ENCODE results near the gene PTPRJ. TPM values are rescaled to one million over a fixed set of nuclear protein-coding genes. Genes with fewer than 3 reads are reported as not detected.
A peak's percentile ranks its signal among the peaks of the same experiment; 100 is the strongest.

The PTPRJ gene
- total and polyA plus RNA-seq, 2 of the 13 experiments (the other 11 are each of a cell fraction or from before 2014, with no cell fraction given), result 1.0 to 1.2 TPM

DNA sequence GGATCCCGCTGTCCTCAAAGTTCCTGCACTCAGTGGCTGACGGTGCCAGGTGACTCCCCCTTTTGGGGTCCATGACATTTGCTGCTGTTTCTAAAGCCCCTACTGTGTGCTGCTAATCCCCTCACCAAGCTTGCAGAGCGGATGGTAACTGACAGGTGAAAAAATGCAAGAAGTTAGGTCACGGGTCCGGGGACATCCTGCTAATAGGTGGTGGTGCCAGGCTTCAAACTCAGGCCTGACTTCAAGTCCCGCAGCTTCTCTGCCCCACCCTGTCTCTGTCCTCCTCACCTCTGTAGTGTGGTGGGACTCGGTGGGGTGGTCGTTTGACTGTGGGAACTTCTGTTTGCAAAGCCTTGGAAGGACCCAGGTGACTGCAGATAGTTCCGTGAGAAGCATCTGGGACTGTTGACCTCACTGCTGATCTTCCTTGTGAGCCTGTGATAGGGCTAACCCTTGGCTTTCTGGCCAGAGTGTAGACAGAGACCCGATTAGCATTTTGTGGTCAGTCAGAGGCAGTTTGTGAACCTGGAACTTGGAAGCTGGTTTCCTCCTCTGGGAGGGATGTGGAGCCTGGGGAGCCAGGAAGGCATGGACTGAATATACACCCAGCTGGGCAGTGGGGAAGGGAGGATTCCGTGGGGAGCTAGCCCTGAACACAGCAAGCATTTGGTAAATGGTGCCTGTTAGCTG, 120.8 kb downstream of the PTPRJ start (continued):
- TF ChIP-seq ISL2 (CRISPR knock-in tag; IDR thresholded peaks at IDR 0.05) (no peak), KDM5A (IDR thresholded peaks at IDR 0.05; ENCODE audit: borderline replicate concordance, low read length) (no peak), ZNF883 (CRISPR knock-in tag; IDR thresholded peaks at IDR 0.05; ENCODE audit: not compliant biosample characterization) (no peak), SYNCRIP (IDR thresholded peaks at IDR 0.05; ENCODE audit: insufficient read depth, low read depth, low read length) (no peak), ZNF816 (CRISPR knock-in tag; IDR thresholded peaks at IDR 0.05; ENCODE audit: borderline replicate concordance) (no peak), PHF5A (CRISPR knock-in tag; IDR thresholded peaks at IDR 0.05; ENCODE audit: low read depth, unreplicated experiment) (no peak), CBX2 (IDR thresholded peaks at IDR 0.05; ENCODE audit: low read depth, low read length) (no peak), CBX2 (CRISPR knock-in tag; IDR thresholded peaks at IDR 0.05; ENCODE audit: low read depth) (no peak), PTBP1 (IDR thresholded peaks at IDR 0.05; ENCODE audit: low read depth, low read length, poor library complexity, severe bottlenecking) (no peak), ZNF605 (CRISPR knock-in tag; IDR thresholded peaks at IDR 0.05) (peak; percentile 34; the same call in 1 of the 2 replicates), ZNF891 (CRISPR knock-in tag; IDR thresholded peaks at IDR 0.05) (no peak), TBL1XR1 (IDR thresholded peaks at IDR 0.05; ENCODE audit: borderline replicate concordance, low read length, partially characterized antibody) (no peak), SIX1 (CRISPR knock-in tag; IDR thresholded peaks at IDR 0.05; ENCODE audit: borderline replicate concordance) (no peak)
- TF ChIP-seq, protein P1, sequence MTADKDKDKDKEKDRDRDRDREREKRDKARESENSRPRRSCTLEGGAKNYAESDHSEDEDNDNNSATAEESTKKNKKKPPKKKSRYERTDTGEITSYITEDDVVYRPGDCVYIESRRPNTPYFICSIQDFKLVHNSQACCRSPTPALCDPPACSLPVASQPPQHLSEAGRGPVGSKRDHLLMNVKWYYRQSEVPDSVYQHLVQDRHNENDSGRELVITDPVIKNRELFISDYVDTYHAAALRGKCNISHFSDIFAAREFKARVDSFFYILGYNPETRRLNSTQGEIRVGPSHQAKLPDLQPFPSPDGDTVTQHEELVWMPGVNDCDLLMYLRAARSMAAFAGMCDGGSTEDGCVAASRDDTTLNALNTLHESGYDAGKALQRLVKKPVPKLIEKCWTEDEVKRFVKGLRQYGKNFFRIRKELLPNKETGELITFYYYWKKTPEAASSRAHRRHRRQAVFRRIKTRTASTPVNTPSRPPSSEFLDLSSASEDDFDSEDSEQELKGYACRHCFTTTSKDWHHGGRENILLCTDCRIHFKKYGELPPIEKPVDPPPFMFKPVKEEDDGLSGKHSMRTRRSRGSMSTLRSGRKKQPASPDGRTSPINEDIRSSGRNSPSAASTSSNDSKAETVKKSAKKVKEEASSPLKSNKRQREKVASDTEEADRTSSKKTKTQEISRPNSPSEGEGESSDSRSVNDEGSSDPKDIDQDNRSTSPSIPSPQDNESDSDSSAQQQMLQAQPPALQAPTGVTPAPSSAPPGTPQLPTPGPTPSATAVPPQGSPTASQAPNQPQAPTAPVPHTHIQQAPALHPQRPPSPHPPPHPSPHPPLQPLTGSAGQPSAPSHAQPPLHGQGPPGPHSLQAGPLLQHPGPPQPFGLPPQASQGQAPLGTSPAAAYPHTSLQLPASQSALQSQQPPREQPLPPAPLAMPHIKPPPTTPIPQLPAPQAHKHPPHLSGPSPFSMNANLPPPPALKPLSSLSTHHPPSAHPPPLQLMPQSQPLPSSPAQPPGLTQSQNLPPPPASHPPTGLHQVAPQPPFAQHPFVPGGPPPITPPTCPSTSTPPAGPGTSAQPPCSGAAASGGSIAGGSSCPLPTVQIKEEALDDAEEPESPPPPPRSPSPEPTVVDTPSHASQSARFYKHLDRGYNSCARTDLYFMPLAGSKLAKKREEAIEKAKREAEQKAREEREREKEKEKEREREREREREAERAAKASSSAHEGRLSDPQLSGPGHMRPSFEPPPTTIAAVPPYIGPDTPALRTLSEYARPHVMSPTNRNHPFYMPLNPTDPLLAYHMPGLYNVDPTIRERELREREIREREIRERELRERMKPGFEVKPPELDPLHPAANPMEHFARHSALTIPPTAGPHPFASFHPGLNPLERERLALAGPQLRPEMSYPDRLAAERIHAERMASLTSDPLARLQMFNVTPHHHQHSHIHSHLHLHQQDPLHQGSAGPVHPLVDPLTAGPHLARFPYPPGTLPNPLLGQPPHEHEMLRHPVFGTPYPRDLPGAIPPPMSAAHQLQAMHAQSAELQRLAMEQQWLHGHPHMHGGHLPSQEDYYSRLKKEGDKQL (CRISPR knock-in tag; IDR thresholded peaks at IDR 0.05; ENCODE audit: low read depth), result no peak
- TF ChIP-seq, protein P2, sequence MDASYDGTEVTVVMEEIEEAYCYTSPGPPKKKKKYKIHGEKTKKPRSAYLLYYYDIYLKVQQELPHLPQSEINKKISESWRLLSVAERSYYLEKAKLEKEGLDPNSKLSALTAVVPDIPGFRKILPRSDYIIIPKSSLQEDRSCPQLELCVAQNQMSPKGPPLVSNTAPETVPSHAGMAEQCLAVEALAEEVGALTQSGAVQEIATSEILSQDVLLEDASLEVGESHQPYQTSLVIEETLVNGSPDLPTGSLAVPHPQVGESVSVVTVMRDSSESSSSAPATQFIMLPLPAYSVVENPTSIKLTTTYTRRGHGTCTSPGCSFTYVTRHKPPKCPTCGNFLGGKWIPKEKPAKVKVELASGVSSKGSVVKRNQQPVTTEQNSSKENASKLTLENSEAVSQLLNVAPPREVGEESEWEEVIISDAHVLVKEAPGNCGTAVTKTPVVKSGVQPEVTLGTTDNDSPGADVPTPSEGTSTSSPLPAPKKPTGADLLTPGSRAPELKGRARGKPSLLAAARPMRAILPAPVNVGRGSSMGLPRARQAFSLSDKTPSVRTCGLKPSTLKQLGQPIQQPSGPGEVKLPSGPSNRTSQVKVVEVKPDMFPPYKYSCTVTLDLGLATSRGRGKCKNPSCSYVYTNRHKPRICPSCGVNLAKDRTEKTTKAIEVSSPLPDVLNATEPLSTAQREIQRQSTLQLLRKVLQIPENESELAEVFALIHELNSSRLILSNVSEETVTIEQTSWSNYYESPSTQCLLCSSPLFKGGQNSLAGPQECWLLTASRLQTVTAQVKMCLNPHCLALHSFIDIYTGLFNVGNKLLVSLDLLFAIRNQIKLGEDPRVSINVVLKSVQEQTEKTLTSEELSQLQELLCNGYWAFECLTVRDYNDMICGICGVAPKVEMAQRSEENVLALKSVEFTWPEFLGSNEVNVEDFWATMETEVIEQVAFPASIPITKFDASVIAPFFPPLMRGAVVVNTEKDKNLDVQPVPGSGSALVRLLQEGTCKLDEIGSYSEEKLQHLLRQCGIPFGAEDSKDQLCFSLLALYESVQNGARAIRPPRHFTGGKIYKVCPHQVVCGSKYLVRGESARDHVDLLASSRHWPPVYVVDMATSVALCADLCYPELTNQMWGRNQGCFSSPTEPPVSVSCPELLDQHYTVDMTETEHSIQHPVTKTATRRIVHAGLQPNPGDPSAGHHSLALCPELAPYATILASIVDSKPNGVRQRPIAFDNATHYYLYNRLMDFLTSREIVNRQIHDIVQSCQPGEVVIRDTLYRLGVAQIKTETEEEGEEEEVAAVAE (CRISPR knock-in tag; IDR thresholded peaks at IDR 0.05; ENCODE audit: borderline replicate concordance), result no peak
